Measurements from ENCODE around the gene METTL25. TPM values are rescaled to one million over a fixed set of nuclear protein-coding genes. Genes with fewer than 3 reads are reported as not detected.

Gene METTL25
- total RNA-seq, 1 donor from 2014 or later: 10.4 TPM

GRCh38 chr12:82523996-82524395 is 165.7 kb downstream of the METTL25 start:
- no peak for DNase-seq (ENCODE audit: low read depth, low spot score)

- no peak for DNase-seq (ENCODE audit: low read depth, low spot score)
These were observed 166.3 kb downstream of the METTL25 start for GRCh38 chr12:82524641-82525040.

GRCh38 chr12:82525616-82526015 is 167.3 kb downstream of the METTL25 start:
- DNase-seq (ENCODE audit: low read depth, low spot score): no peak

- DNase-seq (ENCODE audit: low read depth, low spot score): peak; percentile 43
These were observed 168.9 kb downstream of the METTL25 start for GRCh38 chr12:82527165-82527780.

Other genes with a start within 250 kb of the METTL25 start
- 42.3 and 64.1 TPM in 2 replicates for gene CCDC59, start 142 bp upstream of the METTL25 start, total RNA-seq

Measured in pulmonary artery endothelial cell (primary cell).